Naive thymus-derived CD4-positive, alpha-beta T cell (primary cell): ENCODE results near the gene SLC31A2. TPM values are rescaled to one million over a fixed set of nuclear protein-coding genes. Genes with fewer than 3 reads are reported as not detected.
"Not testable (repeated sequence)": the region's sequence is repeated elsewhere in the genome, so short reads cannot be mapped to it uniquely, and the experiment has no call there.

Source experiments
- ATAC-seq: fragments of 150-1000 bp; cut with Tn5 transposase; 2 replicates; pipeline ENCODE4 v1.10.0; 2021; ENCODE audit warnings: mild to moderate bottlenecking, moderate library complexity
- CTCF ChIA-PET: fragments of 350-600 bp; sonication (Branson Sonifier 250); formaldehyde crosslinking; loops from one replicate; lab custom pipeline; 2021; ENCODE audit warnings: antibody characterized with exemption; lab: Charles Lee
- POLR2A ChIA-PET: fragments of 350-600 bp; sonication (Branson Sonifier 250); formaldehyde crosslinking; loops from one replicate; lab custom pipeline; 2021; ENCODE audit warnings: antibody characterized with exemption, inconsistent platforms; lab: Charles Lee
- DNase-seq, 9 donors: peaks; one replicate each; pipeline versions ENCODE4 v3.0.0 to v3.0.0-alpha.2; 2020 to 2022; ENCODE audit warnings: mixed read lengths in 1 of 9
- H3K27ac ChIP-seq: one replicate; pipeline ENCODE4 v1.7.0; 2013; ENCODE audit warnings: mild to moderate bottlenecking, low read depth, low read length, moderate library complexity
- H3K27me3 ChIP-seq, 2 donors: one replicate each; pipeline ENCODE4 v1.7.0; 2013; ENCODE audit warnings: low read length in 2 of 2, mild to moderate bottlenecking in 2 of 2, moderate library complexity in 2 of 2; ENCODE audit not compliant: control insufficient read depth in 2 of 2, insufficient read depth in 2 of 2
- H3K36me3 ChIP-seq, 3 experiments: 1 replicate in 2 of 3; 2 replicates in 1 of 3; pipeline ENCODE4 v1.7.0; 2013; ENCODE audit warnings: low read length in 3 of 3, mild to moderate bottlenecking in 3 of 3, moderate library complexity in 1 of 3; ENCODE audit not compliant: insufficient read depth in 3 of 3, control insufficient read depth in 2 of 3
- H3K4me1 ChIP-seq, 2 donors: one replicate each; pipeline ENCODE4 v1.7.0; 2013; ENCODE audit warnings: low read length in 2 of 2, mild to moderate bottlenecking in 2 of 2, moderate library complexity in 1 of 2; ENCODE audit not compliant: control insufficient read depth in 2 of 2, insufficient read depth in 2 of 2
- H3K4me3 ChIP-seq: 2 replicates; pipeline ENCODE4 v1.7.0; 2013; ENCODE audit warnings: mild to moderate bottlenecking, low read length
- H3K9me3 ChIP-seq, 3 experiments: 1 replicate in 2 of 3; 2 replicates in 1 of 3; pipeline ENCODE4 v1.7.0; 2013; ENCODE audit warnings: low read length in 3 of 3; ENCODE audit not compliant: control insufficient read depth in 2 of 3
- H3K27ac Mint-ChIP-seq, 9 donors: one replicate each; pipeline ENCODE4 v1.8.0; 2020 to 2022; ENCODE audit warnings: mixed read lengths in 9 of 9, mild to moderate bottlenecking in 8 of 9, moderate library complexity in 5 of 9, inconsistent platforms in 2 of 9
- H3K27me3 Mint-ChIP-seq, 5 donors: one replicate each; pipeline ENCODE4 v1.8.0; 2021 to 2022; ENCODE audit warnings: mixed read lengths in 5 of 5, mild to moderate bottlenecking in 1 of 5
- H3K36me3 Mint-ChIP-seq, 5 donors: one replicate each; pipeline ENCODE4 v1.8.0; 2020 to 2022; ENCODE audit warnings: mixed read lengths in 5 of 5, mild to moderate bottlenecking in 3 of 5, inconsistent platforms in 1 of 5
- H3K4me1 Mint-ChIP-seq, 7 donors: one replicate each; pipeline ENCODE4 v1.8.0; 2020 to 2022; ENCODE audit warnings: mixed read lengths in 7 of 7, mild to moderate bottlenecking in 3 of 7, inconsistent platforms in 1 of 7
- H3K4me3 Mint-ChIP-seq, 10 donors: one replicate each; pipeline ENCODE4 v1.8.0; 2020 to 2022; ENCODE audit warnings: mild to moderate bottlenecking in 10 of 10, mixed read lengths in 10 of 10, moderate library complexity in 6 of 10, inconsistent platforms in 2 of 10
- H3K9me3 Mint-ChIP-seq, 11 donors: one replicate each; pipeline ENCODE4 v1.8.0; 2020 to 2022; ENCODE audit warnings: mixed read lengths in 11 of 11, mild to moderate bottlenecking in 4 of 11, inconsistent platforms in 1 of 11, moderate library complexity in 1 of 11
- intact Hi-C, 2 donors: fragments of 100-400 bp; cut with micrococcal nuclease; formaldehyde crosslinking; loops; one replicate each; pipeline ENCODE4 v1.15.1; 2023
- polyA plus RNA-seq, 2 donors: library from polyadenylated mRNA; unstranded; fragments of 300-500 nt; fragmentation: Illumina TruSeq; gene quantifications; one replicate each; pipeline ENCODE4 v1.2.3, GENCODE V29; 2021
- total RNA-seq, 6 experiments: library from RNA in 5 of 6; stranded (reverse) in 5 of 6; gene quantifications; 1 replicate in 5 of 6; 2 replicates in 1 of 6; pipeline ENCODE4 v1.2.3 and lab custom pipeline; 2021 to 2026

Gene SLC31A2
- total and polyA plus RNA-seq, 7 experiments from 2014 or later = 2.7 to 39.2 (median 5.3) TPM

- Mint-ChIP-seq H3K4me1 (peaks cover 12 to 28% (median 25%) of the 10 kb centered on the region in 7 donors), H3K4me3 (peak overlapping the region in 5 of 10 donors; percentile 7 to 83 (median 25)), H3K27me3 (peaks cover 8 to 18% (median 13%) of the 10 kb centered on the region in 5 donors)
- H3K4me3 ChIP-seq, H3K9me3 ChIP-seq, DNase-seq, intact Hi-C loops, H3K4me1 ChIP-seq, H3K27me3 ChIP-seq, H3K9me3 Mint-ChIP-seq, H3K27ac Mint-ChIP-seq, H3K36me3 ChIP-seq, H3K36me3 Mint-ChIP-seq, H3K27ac ChIP-seq, ATAC-seq: not testable (repeated sequence)
- ChIA-PET POLR2A (interaction anchor here (1.6 kb wide), 1 partner anchor 72 kb away, joined by 4 read pairs; the partner anchor contains the start of gene SLC31A1), CTCF (interaction anchor here (0.8 kb wide), 1 partner anchor 442 kb away, joined by 3 read pairs; no protein-coding TSS in a partner anchor)
These were observed 1.2 kb upstream of the SLC31A2 start for GRCh38 chr9:113149561-113149960.

GRCh38 chr9:113151696-113152630, 1.2 kb downstream of the SLC31A2 start:
- H3K27ac ChIP-seq = peak overlapping the region; percentile 73
- peaks cover 22 to 49% (median 44%) of the 10 kb centered on the region in 7 donors for H3K4me1 Mint-ChIP-seq
- H3K4me3 ChIP-seq = peak overlapping the region; percentile 78
- no peaks in the 10 kb centered on the region for H3K27me3 ChIP-seq
- H3K36me3 Mint-ChIP-seq = peaks cover 0 to 7% (median 0%) of the 10 kb centered on the region in 5 donors
- H3K4me3 Mint-ChIP-seq = peak overlapping the region; percentile 58 to 88 (median 84)
- ATAC-seq (peak; percentile 6), DNase-seq (peak in 1 of 9 donors; percentile 17)
- H3K27me3 Mint-ChIP-seq = no peaks in the 10 kb centered on the region
- peaks cover 13 to 15% of the 10 kb centered on the region in 2 donors for H3K4me1 ChIP-seq
- peaks cover 0 to 4% (median 0%) of the 10 kb centered on the region in 3 experiments for H3K36me3 ChIP-seq
- H3K27ac Mint-ChIP-seq = peak overlapping the region; percentile 21 to 76 (median 56)
- intact Hi-C loops = loop anchor here (2.0 to 10.0 kb wide), 8 partner anchors 249 to 1670 kb away; partner anchors contain the start of genes ALAD (in 1 of the 2), C9orf43 (in 1 of the 2), ECPAS (in 1 of the 2) and INIP (in 1 of the 2)
- H3K9me3 ChIP-seq = no peaks in the 10 kb centered on the region
- ChIA-PET POLR2A (interaction anchor here (0.6 to 0.9 kb wide), 2 partner anchors 31 to 818 kb away, joined by 3 to 4 read pairs; partner anchors contain the start of gene PTBP3), CTCF (interaction anchor here (1.2 kb wide), 1 partner anchor 70 kb away, joined by 4 read pairs; no protein-coding TSS in a partner anchor)
- no peaks in the 10 kb centered on the region for H3K9me3 Mint-ChIP-seq

DNA sequence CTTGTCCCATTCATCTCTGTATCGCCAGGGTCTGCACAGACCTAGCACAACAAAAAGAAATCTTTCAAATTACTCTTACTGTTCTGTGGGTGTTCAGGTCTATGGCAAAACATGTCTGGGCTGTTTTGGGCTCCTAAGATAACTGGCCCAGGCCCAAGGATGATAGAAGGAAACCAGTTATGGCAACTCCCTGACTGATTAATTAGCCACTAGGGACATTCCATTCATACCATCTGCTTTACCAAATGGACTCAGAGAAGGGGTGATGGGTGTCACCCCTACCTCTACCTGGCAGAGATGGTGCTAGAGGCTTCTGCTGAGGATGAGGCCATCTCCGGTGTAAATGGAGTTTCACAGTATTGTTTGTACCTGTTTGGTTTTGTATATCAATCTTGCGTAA, 1.9 kb downstream of the SLC31A2 start:
- Mint-ChIP-seq H3K4me3 (peak overlapping the region; percentile 58 to 87 (median 84)), H3K4me1 (peaks cover 26 to 53% (median 45%) of the 10 kb centered on the region in 7 donors), H3K27ac (peak overlapping the region in 8 of 9 donors; percentile 21 to 76 (median 48)), H3K36me3 (peaks cover 0 to 7% (median 0%) of the 10 kb centered on the region in 5 donors), H3K9me3 (no peaks in the 10 kb centered on the region), H3K27me3 (no peaks in the 10 kb centered on the region)
- Histone ChIP-seq H3K4me1 (peaks cover 13 to 15% of the 10 kb centered on the region in 2 donors), H3K4me3 (no peak overlapping the region), H3K27ac (no peak overlapping the region), H3K27me3 (no peaks in the 10 kb centered on the region), H3K9me3 (no peaks in the 10 kb centered on the region), H3K36me3 (peaks cover 0 to 4% (median 0%) of the 10 kb centered on the region in 3 experiments)
- DNase-seq (peak in 1 of 9 donors; percentile 16), ATAC-seq (no peak)
- CTCF ChIA-PET = no interaction called here
- POLR2A ChIA-PET = interaction anchor here (0.6 kb wide), 1 partner anchor 67 kb away, joined by 6 read pairs; no protein-coding TSS in a partner anchor
- intact Hi-C loops = loop anchor here (5.0 to 10.0 kb wide), 3 partner anchors 422 to 1670 kb away; partner anchors contain the start of genes ECPAS (in 1 of the 2) and INIP (in 1 of the 2)

DNA sequence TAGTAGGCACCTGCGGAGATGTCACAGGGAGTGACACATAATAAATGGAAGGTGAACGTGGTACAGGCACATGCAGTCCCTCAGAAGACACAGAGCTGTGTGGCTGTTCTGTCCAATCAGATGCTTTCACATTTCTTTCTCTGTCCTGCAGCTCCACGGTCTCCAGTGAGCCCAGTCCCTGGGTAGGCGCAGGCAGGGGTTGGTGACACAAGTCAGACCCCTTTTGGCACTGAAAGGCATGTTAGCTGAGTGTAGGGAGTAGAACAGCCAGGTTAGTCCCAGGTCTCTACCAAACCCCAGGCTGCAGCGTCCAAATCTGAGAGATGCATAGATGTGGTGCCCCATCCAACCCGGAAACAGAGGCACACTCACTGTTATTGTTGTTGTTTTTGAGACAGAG, 2.8 kb downstream of the SLC31A2 start:
- Histone ChIP-seq H3K36me3 (peaks cover 0 to 7% (median 0%) of the 10 kb centered on the region in 3 experiments), H3K27me3 (no peaks in the 10 kb centered on the region), H3K27ac (no peak overlapping the region), H3K9me3 (no peaks in the 10 kb centered on the region), H3K4me1 (peaks cover 13 to 15% of the 10 kb centered on the region in 2 donors), H3K4me3 (no peak overlapping the region)
- ATAC-seq (no peak), DNase-seq (peak in 1 of 9 donors; percentile 19)
- ChIA-PET POLR2A (interaction anchor here (0.6 kb wide), 1 partner anchor 66 kb away, joined by 6 read pairs; no protein-coding TSS in a partner anchor), CTCF (no interaction called here)
- no peaks in the 10 kb centered on the region for H3K27me3 Mint-ChIP-seq
- H3K36me3 Mint-ChIP-seq = peaks cover 0 to 10% (median 3%) of the 10 kb centered on the region in 5 donors
- intact Hi-C loops = loop anchor here (5.0 to 10.0 kb wide), 3 partner anchors 421 to 1671 kb away; partner anchors contain the start of genes ECPAS (in 1 of the 2) and INIP (in 1 of the 2)
- H3K9me3 Mint-ChIP-seq = no peaks in the 10 kb centered on the region
- H3K4me1 Mint-ChIP-seq = peaks cover 26 to 55% (median 45%) of the 10 kb centered on the region in 7 donors
- no peak overlapping the region for H3K4me3 Mint-ChIP-seq
- peak overlapping the region in 3 of 9 donors; percentile 5 to 9 (median 8) for H3K27ac Mint-ChIP-seq

- POLR2A ChIA-PET = no interaction called here
- peaks cover 26 to 55% (median 45%) of the 10 kb centered on the region in 7 donors for H3K4me1 Mint-ChIP-seq
- no peaks in the 10 kb centered on the region for H3K9me3 Mint-ChIP-seq
- H3K4me1 ChIP-seq = peaks cover 13 to 15% of the 10 kb centered on the region in 2 donors
- intact Hi-C loops = loop anchor here (5.0 to 10.0 kb wide), 3 partner anchors 420 to 1672 kb away; partner anchors contain the start of genes ECPAS (in 1 of the 2) and INIP (in 1 of the 2)
- H3K9me3 ChIP-seq = no peaks in the 10 kb centered on the region
- H3K4me3 Mint-ChIP-seq = no peak overlapping the region
- H3K36me3 ChIP-seq = peaks cover 0 to 9% (median 0%) of the 10 kb centered on the region in 3 experiments
- CTCF ChIA-PET = interaction anchor here (0.6 kb wide), 1 partner anchor 124 kb away, joined by 3 read pairs; no protein-coding TSS in a partner anchor
- peak overlapping the region in 6 of 9 donors; percentile 7 to 85 (median 77) for H3K27ac Mint-ChIP-seq
- H3K4me3 ChIP-seq = no peak overlapping the region
- no peak overlapping the region for H3K27ac ChIP-seq
- no peaks in the 10 kb centered on the region for H3K27me3 Mint-ChIP-seq
- peak; percentile 17 for ATAC-seq
- no peaks in the 10 kb centered on the region for H3K27me3 ChIP-seq
- H3K36me3 Mint-ChIP-seq = peaks cover 0 to 12% (median 8%) of the 10 kb centered on the region in 5 donors
- no peak for DNase-seq
These were observed 3.7 kb downstream of the SLC31A2 start for GRCh38 chr9:113154471-113154870.

DNA sequence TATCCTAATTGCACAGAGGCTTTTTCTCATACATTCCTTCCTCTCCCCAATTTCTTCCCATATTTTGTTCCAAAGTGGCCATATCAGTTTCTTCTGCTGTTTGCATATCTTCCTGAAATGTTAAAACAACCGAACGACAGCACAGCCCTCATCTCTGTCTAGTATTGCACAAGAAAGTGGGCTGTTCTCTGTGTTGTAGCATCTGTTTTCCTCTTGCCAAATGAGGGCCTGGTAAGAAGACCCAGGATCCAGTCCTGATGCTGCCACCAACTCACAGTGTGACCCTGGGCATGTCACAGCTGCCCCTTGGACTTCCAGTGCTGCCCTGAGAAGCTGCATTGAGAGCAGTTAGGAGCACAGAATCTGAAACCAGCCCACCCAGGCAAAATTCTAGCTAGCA, 4.1 kb downstream of the SLC31A2 start:
- no peak for DNase-seq
- Histone ChIP-seq H3K27ac (no peak overlapping the region), H3K36me3 (peaks cover 0 to 9% (median 0%) of the 10 kb centered on the region in 3 experiments), H3K9me3 (no peaks in the 10 kb centered on the region), H3K27me3 (no peaks in the 10 kb centered on the region), H3K4me3 (no peak overlapping the region), H3K4me1 (peaks cover 13 to 15% of the 10 kb centered on the region in 2 donors)
- POLR2A ChIA-PET = no interaction called here
- no peaks in the 10 kb centered on the region for H3K27me3 Mint-ChIP-seq
- ATAC-seq = no peak
- H3K4me1 Mint-ChIP-seq = peaks cover 26 to 55% (median 45%) of the 10 kb centered on the region in 7 donors
- H3K36me3 Mint-ChIP-seq = peaks cover 0 to 12% (median 8%) of the 10 kb centered on the region in 5 donors
- intact Hi-C loops = loop anchor here (5.0 to 10.0 kb wide), 3 partner anchors 420 to 1673 kb away; partner anchors contain the start of genes ECPAS (in 1 of the 2) and INIP (in 1 of the 2)
- H3K9me3 Mint-ChIP-seq = no peaks in the 10 kb centered on the region
- CTCF ChIA-PET = no interaction called here
- peak overlapping the region in 6 of 9 donors; percentile 24 to 85 (median 77) for H3K27ac Mint-ChIP-seq
- peak overlapping the region in 1 of 10 donors; percentile 13 for H3K4me3 Mint-ChIP-seq
